HG02571 (cell line): Measurements from ENCODE around the gene MTHFD1.

ENCODE experiments used
- ATAC-seq: cut with Tn5 transposase; IDR thresholded peaks from one replicate; pipeline ENCODE4 v1.9.1; 2021; ENCODE audit warnings: mild to moderate bottlenecking, moderate library complexity; ENCODE audit not compliant: unreplicated experiment

The MTHFD1 gene

GRCh38 chr14:64405295-64405694 is 17.1 kb downstream of the MTHFD1 start:
- ATAC-seq, result no peak

DNA sequence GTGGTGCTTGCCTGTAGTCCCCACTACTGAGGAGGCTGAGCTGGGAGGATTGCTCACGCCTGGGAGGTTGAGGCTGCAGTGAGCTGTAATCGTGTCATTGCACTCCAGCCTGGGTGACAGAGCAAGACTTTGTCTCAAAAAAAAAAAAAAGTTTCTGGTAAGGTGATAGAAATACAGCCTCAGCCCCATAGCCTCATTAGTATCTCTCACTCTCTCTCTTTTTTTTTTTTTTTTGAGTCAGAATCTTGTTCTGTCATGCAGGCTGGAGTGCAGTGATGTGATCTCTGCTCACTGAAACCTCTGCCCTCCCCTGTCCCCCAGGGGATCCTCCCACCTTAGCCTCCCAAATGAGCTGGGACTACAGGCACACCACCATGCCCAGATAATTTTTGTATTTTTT is 19.2 kb downstream of the MTHFD1 start:
- no peak for ATAC-seq

GRCh38 chr14:64409126-64409920 is 21.2 kb downstream of the MTHFD1 start:
- ATAC-seq, result no peak

- ATAC-seq, result no peak
Observed at GRCh38 chr14:64410084-64410774, 22.1 kb downstream of the MTHFD1 start.

- ATAC-seq, result no peak
Observed at GRCh38 chr14:64411001-64411400, 22.8 kb downstream of the MTHFD1 start.

DNA sequence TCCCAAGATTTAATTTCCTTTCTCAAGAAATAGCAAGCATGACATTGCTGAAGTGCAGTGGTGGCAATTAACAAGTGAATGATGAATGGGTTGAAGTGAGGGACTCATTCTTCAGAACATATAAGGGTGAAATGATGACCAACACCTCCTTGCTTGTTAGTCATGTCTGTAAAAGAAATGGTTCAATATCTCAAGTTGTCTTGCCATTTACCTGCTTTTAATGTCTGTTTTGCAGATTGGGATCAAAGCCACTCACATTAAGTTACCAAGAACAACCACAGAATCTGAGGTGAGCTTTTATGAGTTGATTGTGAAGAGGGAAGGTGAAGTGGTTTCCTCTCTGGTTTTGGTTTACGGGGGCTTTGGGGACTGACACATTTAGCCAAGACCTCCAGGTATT is 24.1 kb downstream of the MTHFD1 start:
- ATAC-seq, result no peak

GRCh38 chr14:64416348-64416932 is 28.3 kb downstream of the MTHFD1 start:
- no peak for ATAC-seq

DNA sequence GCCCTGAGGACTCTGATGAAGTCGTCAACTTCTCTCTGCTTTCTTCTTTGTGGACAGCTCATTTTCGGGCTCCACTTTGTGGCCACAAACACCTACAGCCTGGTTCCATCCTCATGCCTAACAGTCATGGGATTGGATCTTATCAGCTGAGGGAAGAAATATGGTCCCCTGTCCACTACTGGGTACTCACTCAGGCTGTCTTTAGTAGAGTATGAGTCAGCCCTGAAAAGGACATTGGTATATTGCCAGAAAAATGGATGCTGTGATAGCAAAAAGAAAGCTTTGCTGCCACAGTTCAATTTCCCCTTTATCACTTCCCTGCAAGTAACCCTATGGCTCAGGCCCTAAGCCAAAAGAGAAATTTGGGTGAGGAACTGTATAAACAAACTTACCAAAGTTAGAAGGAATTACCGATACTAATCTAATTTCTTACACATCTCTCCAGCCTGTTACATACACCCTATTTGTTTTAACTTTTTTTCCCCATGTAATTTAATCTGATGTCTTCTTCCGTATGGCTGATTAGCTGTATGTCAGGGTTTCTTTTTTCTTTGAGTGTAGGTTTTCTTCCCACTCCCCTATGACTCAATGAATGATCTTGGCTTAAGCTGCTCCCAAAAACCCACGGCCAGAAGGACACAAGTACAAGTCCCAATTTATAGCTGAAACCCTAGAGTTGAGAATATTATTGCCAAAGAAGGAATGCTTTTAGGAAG is 29.1 kb downstream of the MTHFD1 start:
- no peak for ATAC-seq

DNA sequence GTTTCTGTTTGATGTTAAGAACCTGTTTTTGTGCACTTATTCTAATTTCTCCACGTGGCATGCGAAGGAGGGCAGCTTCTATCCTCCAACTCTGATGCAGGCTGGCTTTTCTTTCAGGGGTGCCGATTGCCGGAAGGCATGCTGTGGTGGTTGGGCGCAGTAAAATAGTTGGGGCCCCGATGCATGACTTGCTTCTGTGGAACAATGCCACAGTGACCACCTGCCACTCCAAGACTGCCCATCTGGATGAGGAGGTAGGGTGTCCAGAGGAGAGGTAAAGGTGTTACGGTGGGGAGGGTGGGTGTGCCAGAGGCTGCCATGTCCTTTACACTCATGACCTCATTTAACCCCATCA is 29.6 kb downstream of the MTHFD1 start:
- ATAC-seq, result no peak

DNA sequence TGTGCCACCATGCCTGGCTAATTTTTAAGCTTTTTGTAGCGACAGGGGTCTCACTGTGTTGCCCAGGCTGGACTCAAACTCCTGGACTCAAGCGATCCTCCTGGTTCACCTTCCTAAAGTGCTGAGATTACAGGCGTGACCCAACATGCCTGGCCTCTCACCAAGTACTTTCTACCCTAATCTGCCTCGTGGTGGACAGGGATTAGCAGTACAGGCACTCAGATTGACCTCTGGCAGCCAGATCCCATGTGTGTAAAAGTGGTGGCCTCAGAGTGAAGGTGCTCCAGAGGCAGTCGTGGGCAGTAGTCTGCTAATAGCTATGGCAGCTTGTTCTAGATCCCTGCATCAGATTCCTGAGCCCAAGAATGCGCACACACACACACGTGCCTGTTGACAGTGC is 30.9 kb downstream of the MTHFD1 start:
- ATAC-seq, result no peak

DNA sequence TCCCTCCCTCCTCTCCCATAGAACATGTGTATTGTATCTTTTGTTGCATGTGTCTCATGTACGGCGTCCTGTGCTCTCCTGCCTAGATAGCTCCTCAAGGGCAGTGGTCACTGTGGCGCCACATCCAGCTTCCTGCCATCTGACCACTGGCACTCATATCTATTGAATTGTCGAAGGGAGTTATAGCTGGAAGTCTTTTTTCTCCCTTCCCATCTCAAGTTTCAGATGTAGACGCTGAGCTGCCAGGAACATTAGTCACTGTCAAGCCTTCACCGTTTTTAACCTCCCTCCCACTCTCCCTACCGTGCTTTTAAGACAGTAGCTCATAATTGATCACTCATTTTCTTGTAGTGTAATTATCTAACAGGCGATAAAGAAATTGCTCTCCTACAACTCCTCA is 33.0 kb downstream of the MTHFD1 start:
- ATAC-seq, result no peak

GRCh38 chr14:64422005-64422404 is 33.9 kb downstream of the MTHFD1 start:
- ATAC-seq, result no peak

DNA sequence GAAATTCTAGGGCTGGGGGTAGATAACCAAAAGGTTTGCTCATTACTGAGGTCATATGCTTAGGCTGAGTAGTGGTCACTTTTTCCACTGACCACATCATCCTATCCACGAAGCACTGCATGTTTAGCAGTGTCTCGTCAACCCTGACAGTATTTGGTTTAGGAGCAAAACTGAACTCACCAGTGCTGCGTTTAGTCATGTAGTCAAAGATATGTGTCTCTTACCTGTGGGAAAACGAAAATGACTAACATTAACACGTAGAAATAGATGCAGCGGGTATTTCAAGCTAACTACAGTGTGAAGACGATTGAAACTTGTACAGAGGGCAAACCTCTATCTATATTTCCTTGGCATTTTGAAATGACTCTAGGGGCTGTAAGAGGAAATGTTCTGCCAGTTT is 34.6 kb downstream of the MTHFD1 start:
- no peak for ATAC-seq

GRCh38 chr14:64423987-64424386 is 35.8 kb downstream of the MTHFD1 start:
- no peak for ATAC-seq

GRCh38 chr14:64434528-64434927 is 46.4 kb downstream of the MTHFD1 start:
- no peak for ATAC-seq

GRCh38 chr14:64438181-64438841 is 50.2 kb downstream of the MTHFD1 start:
- no peak for ATAC-seq

- ATAC-seq, result no peak
Observed at GRCh38 chr14:64439141-64439540, 51.0 kb downstream of the MTHFD1 start.

GRCh38 chr14:64440494-64440893 is 52.3 kb downstream of the MTHFD1 start:
- ATAC-seq, result no peak

DNA sequence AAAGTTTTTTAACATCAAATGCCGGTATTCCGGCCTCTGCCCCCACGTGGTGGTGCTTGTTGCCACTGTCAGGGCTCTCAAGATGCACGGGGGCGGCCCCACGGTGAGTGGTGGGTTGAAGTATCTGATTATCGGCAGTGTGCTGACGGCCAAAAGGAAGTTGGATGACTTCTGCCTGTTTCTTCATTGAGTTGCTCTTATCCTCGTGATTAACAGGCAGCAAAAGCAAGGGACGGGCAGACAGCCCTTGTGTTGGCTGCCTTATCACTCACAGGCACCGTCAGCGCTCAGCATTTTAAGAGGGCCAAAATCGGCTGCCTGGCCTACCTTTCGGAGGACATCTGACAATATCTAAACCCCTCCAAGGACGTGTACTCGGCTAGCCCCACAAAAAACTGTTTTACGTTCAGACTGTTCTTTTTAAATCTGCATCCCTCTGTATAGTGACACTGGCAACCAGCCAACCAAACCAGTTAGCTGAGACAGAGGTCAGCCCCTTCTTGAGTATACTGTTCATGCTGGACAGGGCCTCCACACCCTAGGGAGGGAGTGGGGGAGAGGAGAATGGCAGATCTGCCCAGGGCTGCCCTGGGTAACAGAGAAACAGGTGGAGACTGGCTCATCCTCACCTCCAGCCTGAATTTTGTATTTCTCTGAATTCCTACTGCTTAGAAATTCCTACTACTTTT is 54.3 kb downstream of the MTHFD1 start:
- ATAC-seq, result no peak

DNA sequence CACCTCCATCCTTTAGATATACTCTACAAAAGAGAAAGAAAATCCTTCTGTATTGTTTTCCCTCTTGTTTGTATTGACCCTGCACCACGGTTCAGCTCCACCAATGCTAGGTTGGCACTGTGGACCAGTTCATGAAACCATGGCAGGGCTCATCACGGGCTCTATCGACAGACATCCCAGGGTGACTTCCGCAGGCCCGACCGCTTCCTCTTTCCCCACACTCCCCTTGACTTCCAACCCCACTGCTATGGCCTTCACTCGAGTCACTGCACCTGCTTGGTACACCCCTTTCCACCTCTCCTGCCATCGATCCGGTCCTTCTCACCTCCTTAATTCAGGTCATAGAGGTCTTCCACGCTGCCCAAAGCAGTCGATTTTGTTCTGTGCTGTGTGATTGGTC is 56.0 kb downstream of the MTHFD1 start:
- ATAC-seq, result no peak
